ENCODE measurements around the gene INAFM1. TPM values are rescaled to one million over a fixed set of nuclear protein-coding genes. Genes with fewer than 3 reads are reported as not detected.
A peak's percentile ranks its signal among the peaks of the same experiment; 100 is the strongest.

INAFM1 gene
- total RNA-seq, 2 donors from 2014 or later = 10.3 to 18.6 TPM

DNA sequence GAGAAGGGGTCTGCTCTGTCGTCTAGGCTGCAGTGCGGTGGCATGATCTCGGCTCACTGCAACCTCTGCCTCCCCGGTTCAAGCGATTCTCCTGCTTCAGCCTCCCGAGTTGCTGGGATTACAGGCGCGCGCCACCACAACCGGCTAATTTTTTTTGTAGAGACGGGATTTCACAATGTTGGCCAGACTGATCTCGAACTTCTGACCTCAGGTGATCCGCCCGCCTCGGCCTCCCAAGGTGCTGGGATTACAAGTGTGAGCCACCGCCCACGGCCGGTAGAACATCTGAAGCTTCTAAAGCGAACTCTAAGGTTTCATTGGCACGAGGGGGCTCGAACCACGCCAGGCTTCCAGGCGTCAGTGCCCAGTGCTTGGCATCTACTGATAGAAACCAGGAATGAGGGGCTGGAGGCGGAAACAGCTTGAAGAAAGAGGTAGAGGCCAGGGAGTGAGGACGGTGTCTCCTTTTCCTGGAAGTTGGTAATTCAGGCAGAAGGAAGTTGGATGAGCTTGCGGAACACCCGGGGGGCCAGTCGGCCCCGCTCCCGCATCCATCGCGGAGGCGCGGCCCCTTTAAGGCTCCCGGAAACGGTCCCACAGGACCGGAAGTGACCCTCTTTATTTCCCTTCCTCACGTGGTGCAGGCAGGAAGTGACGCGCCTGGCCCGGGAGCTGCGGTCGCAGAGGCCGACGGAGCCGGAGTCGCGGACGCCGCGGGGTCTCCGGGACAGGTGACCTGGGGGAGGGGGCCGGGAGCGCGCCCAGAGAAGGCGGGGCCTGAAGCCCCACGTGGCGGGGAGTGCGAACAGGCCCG is 18.6 kb upstream of the INAFM1 start, which contains the start of gene CCDC9:
Gene CCDC9 (plus strand): TSS at position 647 of the 814 bp plus-strand sequence. CDS start 1,876 bp downstream, outside the sequence.
- ATAC-seq (ENCODE audit: insufficient number of reproducible peaks, low FRiP score, low read depth) (peak; percentile 31), DNase-seq (ENCODE audit: low spot score) (peak; percentile 84)
- Histone ChIP-seq H3K36me3 (peaks cover 23% of the 10 kb centered on the region), H3K9me3 (no peaks in the 10 kb centered on the region), H3K27me3 (replicated peaks; ENCODE audit: insufficient read depth) (no peaks in the 10 kb centered on the region), H3K4me3 (peak within 1 kb of the TSS; percentile 77), H3K4me1 (ENCODE audit: control insufficient read depth in 1 of 2, low read depth in 2 of 2) (peaks cover 9 to 35% of the 10 kb centered on the region in 2 donors), H3K27ac (peak within 1 kb of the TSS; percentile 91 to 94)
- TF ChIP-seq, protein P1, sequence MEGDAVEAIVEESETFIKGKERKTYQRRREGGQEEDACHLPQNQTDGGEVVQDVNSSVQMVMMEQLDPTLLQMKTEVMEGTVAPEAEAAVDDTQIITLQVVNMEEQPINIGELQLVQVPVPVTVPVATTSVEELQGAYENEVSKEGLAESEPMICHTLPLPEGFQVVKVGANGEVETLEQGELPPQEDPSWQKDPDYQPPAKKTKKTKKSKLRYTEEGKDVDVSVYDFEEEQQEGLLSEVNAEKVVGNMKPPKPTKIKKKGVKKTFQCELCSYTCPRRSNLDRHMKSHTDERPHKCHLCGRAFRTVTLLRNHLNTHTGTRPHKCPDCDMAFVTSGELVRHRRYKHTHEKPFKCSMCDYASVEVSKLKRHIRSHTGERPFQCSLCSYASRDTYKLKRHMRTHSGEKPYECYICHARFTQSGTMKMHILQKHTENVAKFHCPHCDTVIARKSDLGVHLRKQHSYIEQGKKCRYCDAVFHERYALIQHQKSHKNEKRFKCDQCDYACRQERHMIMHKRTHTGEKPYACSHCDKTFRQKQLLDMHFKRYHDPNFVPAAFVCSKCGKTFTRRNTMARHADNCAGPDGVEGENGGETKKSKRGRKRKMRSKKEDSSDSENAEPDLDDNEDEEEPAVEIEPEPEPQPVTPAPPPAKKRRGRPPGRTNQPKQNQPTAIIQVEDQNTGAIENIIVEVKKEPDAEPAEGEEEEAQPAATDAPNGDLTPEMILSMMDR (IDR thresholded peaks at IDR 0.05) = no peak

DNA sequence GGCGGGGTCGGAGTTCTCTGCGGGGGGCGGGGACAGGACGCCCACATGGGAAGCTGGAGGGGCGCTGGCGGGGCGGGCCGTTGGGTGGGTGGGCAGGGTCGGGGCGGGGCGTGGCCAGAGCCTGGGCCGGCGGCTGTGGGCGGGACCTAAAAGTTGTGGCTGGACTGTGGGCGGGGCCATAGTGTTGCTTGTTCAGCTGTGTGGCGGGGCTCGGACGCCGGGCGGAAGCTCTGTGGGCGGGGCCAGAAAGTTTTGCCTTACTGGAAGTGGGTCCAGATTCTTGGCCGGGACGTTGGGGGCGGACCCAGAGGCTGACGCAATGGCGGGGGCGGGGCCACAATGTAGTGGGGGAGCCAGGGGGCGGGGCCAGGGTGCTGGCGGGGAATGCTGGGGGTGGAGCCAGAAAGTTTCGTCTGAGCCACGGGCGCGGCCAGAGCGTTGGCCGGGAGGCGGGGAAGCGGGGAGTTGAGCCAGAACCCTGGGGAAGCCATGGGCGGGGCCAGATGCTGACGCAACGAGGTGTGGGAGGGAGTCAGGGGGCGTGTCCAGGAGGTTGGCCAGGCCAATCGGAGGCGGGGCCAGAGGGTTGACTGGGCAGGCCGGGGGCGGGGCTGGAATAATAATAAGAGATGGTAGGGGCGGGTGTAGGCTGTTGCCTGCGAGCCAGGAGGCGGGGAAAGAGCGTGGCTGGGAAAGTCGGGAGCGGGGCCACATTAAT is 17.8 kb upstream of the INAFM1 start:
- DNase-seq (ENCODE audit: low spot score) (peak; percentile 100), ATAC-seq (ENCODE audit: insufficient number of reproducible peaks, low FRiP score, low read depth) (peak; percentile 81)
- H3K4me3 ChIP-seq = peak overlapping the region; percentile 77
- H3K27me3 ChIP-seq (replicated peaks; ENCODE audit: insufficient read depth) = no peaks in the 10 kb centered on the region
- no peaks in the 10 kb centered on the region for H3K9me3 ChIP-seq
- TF ChIP-seq, protein P1 (IDR thresholded peaks at IDR 0.05) = no peak
- H3K27ac ChIP-seq = peak overlapping the region; percentile 91 to 94
- peaks cover 28% of the 10 kb centered on the region for H3K36me3 ChIP-seq
- H3K4me1 ChIP-seq (ENCODE audit: control insufficient read depth in 1 of 2, low read depth in 2 of 2) = peaks cover 9 to 35% of the 10 kb centered on the region in 2 donors

DNA sequence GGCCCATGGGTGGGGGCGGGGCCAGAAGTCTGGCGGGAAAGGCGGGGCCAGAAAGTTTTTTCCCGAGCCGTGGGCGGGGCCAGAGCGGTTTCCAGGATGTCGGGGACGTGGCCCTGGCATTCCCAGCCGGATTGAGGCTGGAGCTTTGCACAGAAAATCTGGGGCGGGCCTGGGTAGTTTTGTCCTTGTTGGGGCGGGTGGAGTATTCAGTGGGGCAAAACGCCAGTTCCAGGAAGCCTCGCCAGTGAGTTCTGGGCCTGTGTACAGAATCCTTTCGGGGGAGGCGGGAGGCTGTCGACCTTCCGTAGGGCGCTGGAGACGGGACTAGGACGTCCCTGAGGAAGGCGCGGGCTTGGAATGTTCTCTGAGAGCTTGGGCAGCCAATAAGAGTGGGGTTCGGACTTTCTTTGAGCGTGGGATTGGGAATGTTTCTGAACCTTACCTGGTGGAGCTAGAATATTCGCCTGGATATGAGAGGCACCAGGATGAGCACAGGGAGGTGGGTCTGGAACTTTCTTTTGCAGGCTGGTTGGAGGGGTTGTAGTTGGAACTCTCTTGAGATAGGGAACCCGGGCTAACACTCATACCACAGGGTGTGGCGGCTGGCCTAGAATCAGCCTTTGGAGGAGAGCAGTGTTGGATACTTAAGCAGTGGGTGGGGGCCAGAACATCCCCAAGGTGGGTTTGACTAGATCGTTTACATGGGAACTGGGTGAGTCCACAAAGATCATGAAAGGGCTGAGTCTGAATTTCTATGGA is 17.1 kb upstream of the INAFM1 start:
- TF ChIP-seq, protein P1 (IDR thresholded peaks at IDR 0.05) = no peak
- Histone ChIP-seq H3K36me3 (peaks cover 28% of the 10 kb centered on the region), H3K9me3 (no peaks in the 10 kb centered on the region), H3K27me3 (replicated peaks; ENCODE audit: insufficient read depth) (no peaks in the 10 kb centered on the region), H3K27ac (peak overlapping the region; percentile 90 to 94), H3K4me1 (ENCODE audit: control insufficient read depth in 1 of 2, low read depth in 2 of 2) (peaks cover 9 to 35% of the 10 kb centered on the region in 2 donors), H3K4me3 (peak overlapping the region; percentile 77)
- DNase-seq (ENCODE audit: low spot score) (no peak), ATAC-seq (ENCODE audit: insufficient number of reproducible peaks, low FRiP score, low read depth) (peak; percentile 57)

DNA sequence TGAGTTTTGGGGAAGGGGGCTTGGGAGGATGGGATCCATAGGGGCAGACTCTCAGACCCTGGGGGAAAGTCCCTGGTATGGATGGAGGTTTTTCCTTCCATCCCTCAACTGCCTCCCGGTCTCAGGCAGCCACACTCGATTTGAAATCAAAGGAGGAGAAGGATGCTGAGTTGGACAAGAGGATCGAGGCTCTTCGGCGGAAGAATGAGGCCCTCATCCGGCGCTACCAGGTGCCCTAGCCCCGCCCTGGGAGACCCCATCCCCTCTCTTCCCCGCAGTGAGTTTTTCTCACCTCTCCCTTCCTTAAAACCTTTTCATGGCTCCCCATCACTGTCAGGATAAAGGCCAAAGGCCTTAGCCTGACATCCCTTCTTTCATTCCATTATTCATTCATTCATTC is 16.3 kb upstream of the INAFM1 start:
- Histone ChIP-seq H3K4me3 (peak overlapping the region; percentile 77), H3K36me3 (peaks cover 28% of the 10 kb centered on the region), H3K27ac (peak overlapping the region; percentile 90 to 94), H3K9me3 (no peaks in the 10 kb centered on the region), H3K27me3 (replicated peaks; ENCODE audit: insufficient read depth) (no peaks in the 10 kb centered on the region), H3K4me1 (ENCODE audit: control insufficient read depth in 1 of 2, low read depth in 2 of 2) (peaks cover 9 to 35% of the 10 kb centered on the region in 2 donors)
- DNase-seq (ENCODE audit: low spot score) (no peak), ATAC-seq (ENCODE audit: insufficient number of reproducible peaks, low FRiP score, low read depth) (no peak)
- TF ChIP-seq, protein P1 (IDR thresholded peaks at IDR 0.05) = no peak
